HG02870 (cell line): ENCODE results near the gene MIGA2.
"Not testable (repeated sequence)": the region's sequence is repeated elsewhere in the genome, so short reads cannot be mapped to it uniquely, and the experiment has no call there.

Experiments
- ATAC-seq: cut with Tn5 transposase; IDR thresholded peaks from one replicate; pipeline ENCODE4 v1.9.1; 2021; ENCODE audit warnings: mild to moderate bottlenecking, moderate library complexity; ENCODE audit not compliant: unreplicated experiment

The MIGA2 gene

GRCh38 chr9:129097671-129098306, 61.4 kb downstream of the MIGA2 start:
- ATAC-seq: no peak

- no peak for ATAC-seq
These were observed 61.9 kb downstream of the MIGA2 start for GRCh38 chr9:129098328-129098727.

GRCh38 chr9:129100383-129101169, 64.2 kb downstream of the MIGA2 start:
- ATAC-seq: no peak

GRCh38 chr9:129101279-129101678, 64.9 kb downstream of the MIGA2 start:
- no peak for ATAC-seq

- ATAC-seq: no peak
These were observed 65.7 kb downstream of the MIGA2 start for GRCh38 chr9:129102095-129102525.

GRCh38 chr9:129102791-129103594, 66.6 kb downstream of the MIGA2 start:
- no peak for ATAC-seq

GRCh38 chr9:129103595-129103965, 67.2 kb downstream of the MIGA2 start:
- no peak for ATAC-seq

- no peak for ATAC-seq
These were observed 67.6 kb downstream of the MIGA2 start for GRCh38 chr9:129104051-129104450.

- ATAC-seq: no peak
These were observed 69.7 kb downstream of the MIGA2 start for GRCh38 chr9:129105857-129106694.

- ATAC-seq: no peak
These were observed 71.2 kb downstream of the MIGA2 start for GRCh38 chr9:129107651-129108050.

GRCh38 chr9:129108083-129108804, 71.8 kb downstream of the MIGA2 start:
- no peak for ATAC-seq

- ATAC-seq: no peak
These were observed 72.5 kb downstream of the MIGA2 start for GRCh38 chr9:129108805-129109536.

- no peak for ATAC-seq
These were observed 73.1 kb downstream of the MIGA2 start for GRCh38 chr9:129109537-129109903.

- no peak for ATAC-seq
These were observed 73.7 kb downstream of the MIGA2 start for GRCh38 chr9:129109952-129110739.

GRCh38 chr9:129110740-129111527, 74.5 kb downstream of the MIGA2 start, which contains the start of the genes CRAT and PTPA:
Gene CRAT (minus strand): TSS chr9:129110793. CDS start chr9:129110509, 284 bp downstream.
Gene PTPA (plus strand): TSS chr9:129111415. CDS start chr9:129111601, 186 bp downstream.
- peak; percentile 75 for ATAC-seq

GRCh38 chr9:129111528-129112151, 75.2 kb downstream of the MIGA2 start:
- ATAC-seq: peak; percentile 3

GRCh38 chr9:129112526-129112925, 76.1 kb downstream of the MIGA2 start:
- ATAC-seq: not testable (repeated sequence)
